Forelimb muscle (tissue), 1 donor: ENCODE results near the gene MLYCD. TPM values are rescaled to one million over a fixed set of nuclear protein-coding genes. Genes with fewer than 3 reads are reported as not detected.

ENCODE experiments used
- DNase-seq: peaks from one replicate; pipeline ENCODE4 v3.0.0-alpha.2; 2013; ENCODE audit warnings: low read depth
- polyA plus RNA-seq: library from polyadenylated mRNA; unstranded; fragments of 120-200 nt; gene quantifications from one replicate; pipeline ENCODE4 v1.2.1, GENCODE V29; 2013; ENCODE audit not compliant: insufficient read length

MLYCD gene
- polyA plus RNA-seq, 1 donor = 3.9 TPM

- no peak for DNase-seq
These were observed 55.7 kb downstream of the MLYCD start for GRCh38 chr16:83954577-83955016.

- no peak for DNase-seq
These were observed 56.6 kb downstream of the MLYCD start for GRCh38 chr16:83955218-83956130.

GRCh38 chr16:83956336-83957289 is 57.7 kb downstream of the MLYCD start:
- no peak for DNase-seq

- DNase-seq = no peak
These were observed 58.5 kb downstream of the MLYCD start for GRCh38 chr16:83957296-83957855.

GRCh38 chr16:83958137-83958845 is 59.4 kb downstream of the MLYCD start:
- DNase-seq = no peak

GRCh38 chr16:83958846-83959565 is 60.1 kb downstream of the MLYCD start:
- DNase-seq = no peak

- DNase-seq = no peak
These were observed 60.9 kb downstream of the MLYCD start for GRCh38 chr16:83959656-83960434.

- DNase-seq = no peak
These were observed 61.8 kb downstream of the MLYCD start for GRCh38 chr16:83960521-83961249.

- DNase-seq = no peak
These were observed 62.7 kb downstream of the MLYCD start for GRCh38 chr16:83961591-83961990.

GRCh38 chr16:83963277-83964119 is 64.6 kb downstream of the MLYCD start:
- no peak for DNase-seq

- DNase-seq = no peak
These were observed 65.9 kb downstream of the MLYCD start for GRCh38 chr16:83964684-83965443.

GRCh38 chr16:83965444-83966152 is 66.7 kb downstream of the MLYCD start:
- DNase-seq = no peak

- DNase-seq = no peak
These were observed 67.3 kb downstream of the MLYCD start for GRCh38 chr16:83966153-83966696.

- DNase-seq = no peak
These were observed 68.2 kb downstream of the MLYCD start for GRCh38 chr16:83967091-83967490.

GRCh38 chr16:83967838-83968305 is 69.0 kb downstream of the MLYCD start, which contains the start of gene NECAB2:
Gene NECAB2, plus strand, starts transcription at chr16:83968244. Its CDS starts 405 bp downstream, at chr16:83968649.
- no peak for DNase-seq

GRCh38 chr16:83968306-83968851 is 69.5 kb downstream of the MLYCD start:
- no peak for DNase-seq
